ENCODE results near the gene PAQR9. TPM values are rescaled to one million over a fixed set of nuclear protein-coding genes. Genes with fewer than 3 reads are reported as not detected.

PAQR9 gene
- total and polyA plus RNA-seq, 2 donors (not counting 1 experiment from before 2014, with no cell fraction given) = not detected

DNA sequence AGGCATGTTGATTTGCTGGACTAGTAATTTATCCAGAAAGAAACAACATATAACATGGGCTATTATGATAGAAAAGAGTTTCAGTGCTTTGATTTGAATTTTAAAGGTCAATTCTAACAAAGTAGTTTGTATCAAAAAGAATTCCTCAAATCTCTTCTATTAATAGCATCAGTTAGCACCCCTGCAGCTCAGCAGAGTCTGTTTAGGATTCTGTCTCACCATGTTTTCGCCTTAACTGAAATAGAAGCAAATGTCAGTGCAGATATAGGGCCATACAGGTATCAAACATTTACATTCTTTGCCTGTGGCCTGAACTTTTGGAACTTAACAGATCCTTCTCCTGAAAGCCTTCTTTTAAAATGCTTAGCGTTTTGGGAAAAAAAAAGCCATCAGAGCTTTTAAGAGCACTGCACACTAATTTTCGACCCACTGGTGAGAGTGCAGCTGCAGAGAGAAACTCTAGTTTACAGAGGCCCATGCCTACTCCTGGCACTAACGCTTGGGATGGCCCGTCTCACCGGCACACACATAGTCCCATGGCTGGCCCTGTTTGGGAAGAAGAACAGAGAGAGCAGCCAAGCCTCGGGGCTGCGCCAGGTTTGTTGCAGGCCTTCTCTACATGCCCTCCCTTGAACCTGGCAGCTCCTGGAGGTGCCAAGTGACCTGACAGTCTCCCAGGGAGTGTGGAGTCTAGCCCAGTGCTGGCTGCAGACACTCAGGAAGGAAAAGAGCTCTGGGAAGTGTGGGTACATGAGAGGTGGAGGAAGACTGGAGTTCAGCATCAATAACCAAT lies 9.9 kb upstream of the PAQR9 start:
- H3K79me2 ChIP-seq (ENCODE audit: control insufficient read depth, insufficient read depth, low read length) = no peaks in the 10 kb centered on the region
- peaks cover 3% of the 10 kb centered on the region for H3K4me1 ChIP-seq (ENCODE audit: control insufficient read depth, extremely low read depth, insufficient read depth, low read length)
- no peaks in the 10 kb centered on the region for H3K9me3 ChIP-seq (ENCODE audit: control insufficient read depth, insufficient read depth, low read depth, low read length)
- H3K36me3 ChIP-seq (ENCODE audit: control insufficient read depth, insufficient read depth, low read length) = no peaks in the 10 kb centered on the region
- no peak overlapping the region for H2AFZ ChIP-seq (ENCODE audit: low read length)
- no peaks in the 10 kb centered on the region for H4K20me1 ChIP-seq (ENCODE audit: control insufficient read depth, extremely low read depth, insufficient read depth, low read length)
- no peaks in the 10 kb centered on the region for H3K27me3 ChIP-seq (ENCODE audit: control insufficient read depth, insufficient read depth, low read length)
- H3K9ac ChIP-seq (ENCODE audit: insufficient read depth, low read length) = no peak overlapping the region
- H3K4me2 ChIP-seq (ENCODE audit: extremely low read depth, insufficient read depth, low read length) = no peak overlapping the region
- no peak overlapping the region for H3K4me3 ChIP-seq (replicated peaks in 1 of 4; ENCODE audit: control extremely low read depth in 1 of 4, insufficient read depth in 1 of 4, low read depth in 3 of 4, low read length in 4 of 4)
- no peak for DNase-seq (ENCODE audit: low read depth in 2 of 2)
- H3K27ac ChIP-seq (ENCODE audit: insufficient read depth, low read length) = no peak overlapping the region
- TF ChIP-seq, protein P1, sequence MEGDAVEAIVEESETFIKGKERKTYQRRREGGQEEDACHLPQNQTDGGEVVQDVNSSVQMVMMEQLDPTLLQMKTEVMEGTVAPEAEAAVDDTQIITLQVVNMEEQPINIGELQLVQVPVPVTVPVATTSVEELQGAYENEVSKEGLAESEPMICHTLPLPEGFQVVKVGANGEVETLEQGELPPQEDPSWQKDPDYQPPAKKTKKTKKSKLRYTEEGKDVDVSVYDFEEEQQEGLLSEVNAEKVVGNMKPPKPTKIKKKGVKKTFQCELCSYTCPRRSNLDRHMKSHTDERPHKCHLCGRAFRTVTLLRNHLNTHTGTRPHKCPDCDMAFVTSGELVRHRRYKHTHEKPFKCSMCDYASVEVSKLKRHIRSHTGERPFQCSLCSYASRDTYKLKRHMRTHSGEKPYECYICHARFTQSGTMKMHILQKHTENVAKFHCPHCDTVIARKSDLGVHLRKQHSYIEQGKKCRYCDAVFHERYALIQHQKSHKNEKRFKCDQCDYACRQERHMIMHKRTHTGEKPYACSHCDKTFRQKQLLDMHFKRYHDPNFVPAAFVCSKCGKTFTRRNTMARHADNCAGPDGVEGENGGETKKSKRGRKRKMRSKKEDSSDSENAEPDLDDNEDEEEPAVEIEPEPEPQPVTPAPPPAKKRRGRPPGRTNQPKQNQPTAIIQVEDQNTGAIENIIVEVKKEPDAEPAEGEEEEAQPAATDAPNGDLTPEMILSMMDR (conservative IDR thresholded peaks at IDR 0.05 in 1 of 2, IDR thresholded peaks at IDR 0.05 in 1 of 2; ENCODE audit: low read depth in 1 of 2, low read length in 2 of 2) = no peak
- no peak for TF ChIP-seq EZH2 (IDR thresholded peaks at IDR 0.05; ENCODE audit: low read length, missing control alignments)

DNA sequence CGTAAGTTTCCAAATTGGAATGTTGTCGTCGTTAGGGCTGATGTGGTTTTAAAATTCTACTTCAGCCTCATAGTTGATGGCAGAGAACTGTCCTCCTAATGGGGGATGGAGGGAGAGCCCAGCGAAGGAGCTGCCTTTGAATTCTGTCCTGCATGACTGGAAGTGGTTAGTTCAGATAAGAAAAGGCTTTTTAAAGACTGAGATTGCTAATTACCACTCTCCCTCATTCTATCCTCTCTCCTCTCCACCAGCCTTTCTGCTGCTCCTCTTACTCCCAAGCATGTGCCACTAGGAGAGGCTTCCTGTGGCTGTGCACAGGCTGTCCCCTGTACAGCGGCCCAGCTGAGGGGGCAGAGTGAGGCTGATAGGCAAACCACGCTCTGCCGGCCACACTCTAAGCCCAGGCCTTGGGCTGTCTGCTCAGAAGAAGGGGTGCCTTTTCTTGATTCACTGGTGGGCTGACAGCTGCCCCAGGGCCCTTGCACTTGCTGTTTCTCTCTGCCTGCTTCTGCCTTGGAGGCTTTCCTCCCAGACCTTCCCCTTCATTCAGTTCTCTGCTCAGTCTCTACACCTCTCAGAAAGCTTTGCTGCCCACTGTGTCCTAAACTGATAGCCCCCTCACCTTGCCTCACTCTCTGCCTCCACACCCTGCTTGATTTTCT lies 8.7 kb upstream of the PAQR9 start:
- Histone ChIP-seq H3K27me3 (ENCODE audit: control insufficient read depth, insufficient read depth, low read length) (no peaks in the 10 kb centered on the region), H4K20me1 (ENCODE audit: control insufficient read depth, extremely low read depth, insufficient read depth, low read length) (no peaks in the 10 kb centered on the region), H3K27ac (ENCODE audit: insufficient read depth, low read length) (no peak overlapping the region), H2AFZ (ENCODE audit: low read length) (no peak overlapping the region), H3K4me1 (ENCODE audit: control insufficient read depth, extremely low read depth, insufficient read depth, low read length) (peaks cover 3% of the 10 kb centered on the region), H3K4me3 (replicated peaks in 1 of 4; ENCODE audit: control extremely low read depth in 1 of 4, insufficient read depth in 1 of 4, low read depth in 3 of 4, low read length in 4 of 4) (no peak overlapping the region), H3K9ac (ENCODE audit: insufficient read depth, low read length) (no peak overlapping the region), H3K36me3 (ENCODE audit: control insufficient read depth, insufficient read depth, low read length) (no peaks in the 10 kb centered on the region), H3K79me2 (ENCODE audit: control insufficient read depth, insufficient read depth, low read length) (no peaks in the 10 kb centered on the region), H3K9me3 (ENCODE audit: control insufficient read depth, insufficient read depth, low read depth, low read length) (no peaks in the 10 kb centered on the region), H3K4me2 (ENCODE audit: extremely low read depth, insufficient read depth, low read length) (no peak overlapping the region)
- no peak for DNase-seq (ENCODE audit: low read depth in 2 of 2)
- TF ChIP-seq, protein P1 (conservative IDR thresholded peaks at IDR 0.05 in 1 of 2, IDR thresholded peaks at IDR 0.05 in 1 of 2; ENCODE audit: low read depth in 1 of 2, low read length in 2 of 2) = no peak
- no peak for TF ChIP-seq EZH2 (IDR thresholded peaks at IDR 0.05; ENCODE audit: low read length, missing control alignments)

DNA sequence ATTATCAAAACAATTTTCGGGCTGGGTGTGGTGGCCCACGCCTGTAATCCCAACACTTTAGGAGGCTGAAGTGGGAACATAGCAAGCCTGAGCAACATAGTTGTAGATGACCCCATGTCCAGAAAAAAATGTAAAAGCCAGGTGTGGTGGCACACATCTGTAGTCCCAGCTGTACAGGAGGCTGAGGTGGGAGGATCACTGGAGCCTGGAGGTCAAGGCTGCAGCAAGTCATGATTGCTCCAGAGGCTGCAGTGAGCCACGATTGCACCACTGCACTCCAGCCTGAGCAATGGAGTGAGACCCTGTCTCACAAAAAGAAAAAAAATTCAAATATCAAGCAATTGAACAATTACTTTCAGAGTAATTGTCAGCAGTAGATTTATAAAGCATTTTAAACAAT lies 8.0 kb upstream of the PAQR9 start:
- H3K9ac ChIP-seq (ENCODE audit: insufficient read depth, low read length) = no peak overlapping the region
- no peaks in the 10 kb centered on the region for H4K20me1 ChIP-seq (ENCODE audit: control insufficient read depth, extremely low read depth, insufficient read depth, low read length)
- no peak for TF ChIP-seq EZH2 (IDR thresholded peaks at IDR 0.05; ENCODE audit: low read length, missing control alignments)
- TF ChIP-seq, protein P1 (conservative IDR thresholded peaks at IDR 0.05 in 1 of 2, IDR thresholded peaks at IDR 0.05 in 1 of 2; ENCODE audit: low read depth in 1 of 2, low read length in 2 of 2) = no peak
- no peaks in the 10 kb centered on the region for H3K4me1 ChIP-seq (ENCODE audit: control insufficient read depth, extremely low read depth, insufficient read depth, low read length)
- H3K4me3 ChIP-seq (replicated peaks in 1 of 4; ENCODE audit: control extremely low read depth in 1 of 4, insufficient read depth in 1 of 4, low read depth in 3 of 4, low read length in 4 of 4) = no peak overlapping the region
- no peak overlapping the region for H2AFZ ChIP-seq (ENCODE audit: low read length)
- H3K27me3 ChIP-seq (ENCODE audit: control insufficient read depth, insufficient read depth, low read length) = no peaks in the 10 kb centered on the region
- no peak for DNase-seq (ENCODE audit: low read depth in 2 of 2)
- no peaks in the 10 kb centered on the region for H3K79me2 ChIP-seq (ENCODE audit: control insufficient read depth, insufficient read depth, low read length)
- no peaks in the 10 kb centered on the region for H3K36me3 ChIP-seq (ENCODE audit: control insufficient read depth, insufficient read depth, low read length)
- H3K9me3 ChIP-seq (ENCODE audit: control insufficient read depth, insufficient read depth, low read depth, low read length) = no peaks in the 10 kb centered on the region
- H3K4me2 ChIP-seq (ENCODE audit: extremely low read depth, insufficient read depth, low read length) = no peak overlapping the region
- H3K27ac ChIP-seq (ENCODE audit: insufficient read depth, low read length) = no peak overlapping the region
